ENCODE data around the gene HAL.

Gene HAL

GRCh38 chr12:96044017-96044942 lies 48.1 kb upstream of the HAL start:
- Histone ChIP-seq H3K4me1 (ENCODE audit: low read length) (peaks cover 25% of the 10 kb centered on the region), H3K27me3 (replicated peaks; ENCODE audit: insufficient read depth, low read length) (no peaks in the 10 kb centered on the region), H3K9ac (ENCODE audit: low read length) (no peak overlapping the region), H2AFZ (ENCODE audit: low read length) (no peak overlapping the region), H3K9me2 (replicated peaks; ENCODE audit: insufficient read depth, low read length) (no peaks in the 10 kb centered on the region), H4K20me1 (ENCODE audit: insufficient read depth, low read length) (no peaks in the 10 kb centered on the region), H3K4me2 (ENCODE audit: low read depth, low read length) (no peak overlapping the region), H3K4me3 (ENCODE audit: low read length) (no peak overlapping the region), H3K36me3 (replicated peaks; ENCODE audit: insufficient read depth, low read length) (no peaks in the 10 kb centered on the region), H3F3A (ENCODE audit: insufficient read depth, low read length) (peaks cover 7% of the 10 kb centered on the region), H3K79me2 (ENCODE audit: low read length) (no peaks in the 10 kb centered on the region), H3K27ac (ENCODE audit: low read length) (no peak overlapping the region), H3K9me3 (replicated peaks; ENCODE audit: insufficient read depth, low read length) (no peaks in the 10 kb centered on the region)
- DNase-seq: no peak
- TF ChIP-seq EZH2phosphoT487 (IDR thresholded peaks at IDR 0.05; ENCODE audit: low read length) (no peak), EZH2 (optimal IDR thresholded peaks at IDR 0.05; ENCODE audit: low read depth, low read length) (no peak)

DNA sequence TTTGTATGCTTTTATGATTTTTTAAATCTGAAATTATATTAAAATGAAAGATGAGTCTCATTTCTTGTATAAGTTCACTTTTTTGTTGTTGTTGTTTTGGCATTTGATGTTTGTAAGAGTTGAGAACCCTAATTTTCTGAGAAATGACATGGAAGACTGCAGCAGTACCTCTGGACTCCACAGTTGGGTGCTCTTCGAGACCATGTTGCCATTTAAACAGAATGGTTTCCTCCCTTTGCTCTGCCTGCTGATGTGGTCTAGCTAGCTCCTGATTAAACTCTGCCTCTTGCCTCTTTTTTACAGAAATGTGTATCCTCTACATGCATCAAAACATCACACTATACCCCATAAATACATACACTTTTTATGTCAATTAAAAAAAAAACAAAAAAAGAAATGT lies 45.0 kb upstream of the HAL start:
- H3F3A ChIP-seq (ENCODE audit: insufficient read depth, low read length): 0 out of 2 replicates have a peak, but pooled peaks cover 2% of the 10 kb centered on the region
- no peak overlapping the region for H3K4me2 ChIP-seq (ENCODE audit: low read depth, low read length)
- no peaks in the 10 kb centered on the region for H3K36me3 ChIP-seq (replicated peaks; ENCODE audit: insufficient read depth, low read length)
- no peaks in the 10 kb centered on the region; the same call in 1 of the 2 replicates for H3K4me1 ChIP-seq (ENCODE audit: low read length)
- H3K9ac ChIP-seq (ENCODE audit: low read length): no peak overlapping the region
- H3K9me2 ChIP-seq (replicated peaks; ENCODE audit: insufficient read depth, low read length): no peaks in the 10 kb centered on the region
- TF ChIP-seq EZH2 (optimal IDR thresholded peaks at IDR 0.05; ENCODE audit: low read depth, low read length) (no peak), EZH2phosphoT487 (IDR thresholded peaks at IDR 0.05; ENCODE audit: low read length) (no peak)
- TF ChIP-seq, protein P1, sequence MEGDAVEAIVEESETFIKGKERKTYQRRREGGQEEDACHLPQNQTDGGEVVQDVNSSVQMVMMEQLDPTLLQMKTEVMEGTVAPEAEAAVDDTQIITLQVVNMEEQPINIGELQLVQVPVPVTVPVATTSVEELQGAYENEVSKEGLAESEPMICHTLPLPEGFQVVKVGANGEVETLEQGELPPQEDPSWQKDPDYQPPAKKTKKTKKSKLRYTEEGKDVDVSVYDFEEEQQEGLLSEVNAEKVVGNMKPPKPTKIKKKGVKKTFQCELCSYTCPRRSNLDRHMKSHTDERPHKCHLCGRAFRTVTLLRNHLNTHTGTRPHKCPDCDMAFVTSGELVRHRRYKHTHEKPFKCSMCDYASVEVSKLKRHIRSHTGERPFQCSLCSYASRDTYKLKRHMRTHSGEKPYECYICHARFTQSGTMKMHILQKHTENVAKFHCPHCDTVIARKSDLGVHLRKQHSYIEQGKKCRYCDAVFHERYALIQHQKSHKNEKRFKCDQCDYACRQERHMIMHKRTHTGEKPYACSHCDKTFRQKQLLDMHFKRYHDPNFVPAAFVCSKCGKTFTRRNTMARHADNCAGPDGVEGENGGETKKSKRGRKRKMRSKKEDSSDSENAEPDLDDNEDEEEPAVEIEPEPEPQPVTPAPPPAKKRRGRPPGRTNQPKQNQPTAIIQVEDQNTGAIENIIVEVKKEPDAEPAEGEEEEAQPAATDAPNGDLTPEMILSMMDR (IDR thresholded peaks at IDR 0.05; ENCODE audit: low read length): no peak
- no peak for DNase-seq
- no peak overlapping the region for H3K27ac ChIP-seq (ENCODE audit: low read length)
- no peaks in the 10 kb centered on the region for H3K27me3 ChIP-seq (replicated peaks; ENCODE audit: insufficient read depth, low read length)
- no peak overlapping the region for H3K4me3 ChIP-seq (ENCODE audit: low read length)
- no peaks in the 10 kb centered on the region for H3K9me3 ChIP-seq (replicated peaks; ENCODE audit: insufficient read depth, low read length)
- H4K20me1 ChIP-seq (ENCODE audit: insufficient read depth, low read length): no peaks in the 10 kb centered on the region
- H2AFZ ChIP-seq (ENCODE audit: low read length): no peak overlapping the region
- H3K79me2 ChIP-seq (ENCODE audit: low read length): no peaks in the 10 kb centered on the region

GRCh38 chr12:96040305-96041133 lies 44.4 kb upstream of the HAL start:
- Histone ChIP-seq H3K4me2 (ENCODE audit: low read depth, low read length) (no peak overlapping the region), H2AFZ (ENCODE audit: low read length) (no peak overlapping the region), H3K9me3 (replicated peaks; ENCODE audit: insufficient read depth, low read length) (no peaks in the 10 kb centered on the region), H3K36me3 (replicated peaks; ENCODE audit: insufficient read depth, low read length) (no peaks in the 10 kb centered on the region), H3K9me2 (replicated peaks; ENCODE audit: insufficient read depth, low read length) (no peaks in the 10 kb centered on the region), H3K4me3 (ENCODE audit: low read length) (no peak overlapping the region), H3K4me1 (ENCODE audit: low read length) (no peaks in the 10 kb centered on the region; the same call in 1 of the 2 replicates), H3K9ac (ENCODE audit: low read length) (no peak overlapping the region), H3K79me2 (ENCODE audit: low read length) (no peaks in the 10 kb centered on the region), H3F3A (ENCODE audit: insufficient read depth, low read length) (0 out of 2 replicates have a peak, but pooled peaks cover 3% of the 10 kb centered on the region), H3K27ac (ENCODE audit: low read length) (no peak overlapping the region), H4K20me1 (ENCODE audit: insufficient read depth, low read length) (no peaks in the 10 kb centered on the region), H3K27me3 (replicated peaks; ENCODE audit: insufficient read depth, low read length) (no peaks in the 10 kb centered on the region)
- TF ChIP-seq, protein P1 (IDR thresholded peaks at IDR 0.05; ENCODE audit: low read length): no peak
- TF ChIP-seq EZH2phosphoT487 (IDR thresholded peaks at IDR 0.05; ENCODE audit: low read length) (no peak), EZH2 (optimal IDR thresholded peaks at IDR 0.05; ENCODE audit: low read depth, low read length) (no peak)
- no peak for DNase-seq
